ENCODE results near the gene RXRG. TPM values are rescaled to one million over a fixed set of nuclear protein-coding genes. Genes with fewer than 3 reads are reported as not detected.

Gene RXRG
- total and polyA plus RNA-seq, 11 donors = 0.91 to 11.4 (median 2.3) TPM

- no peak for DNase-seq
- intact Hi-C loops (cut with DNase I) = no loop called here
- peaks cover 0 to 46% (median 20%) of the 10 kb centered on the region in 12 donors for H3K4me1 ChIP-seq
- TF ChIP-seq POLR2A (IDR thresholded peaks at IDR 0.05) = no peak
- TF ChIP-seq, protein P1, sequence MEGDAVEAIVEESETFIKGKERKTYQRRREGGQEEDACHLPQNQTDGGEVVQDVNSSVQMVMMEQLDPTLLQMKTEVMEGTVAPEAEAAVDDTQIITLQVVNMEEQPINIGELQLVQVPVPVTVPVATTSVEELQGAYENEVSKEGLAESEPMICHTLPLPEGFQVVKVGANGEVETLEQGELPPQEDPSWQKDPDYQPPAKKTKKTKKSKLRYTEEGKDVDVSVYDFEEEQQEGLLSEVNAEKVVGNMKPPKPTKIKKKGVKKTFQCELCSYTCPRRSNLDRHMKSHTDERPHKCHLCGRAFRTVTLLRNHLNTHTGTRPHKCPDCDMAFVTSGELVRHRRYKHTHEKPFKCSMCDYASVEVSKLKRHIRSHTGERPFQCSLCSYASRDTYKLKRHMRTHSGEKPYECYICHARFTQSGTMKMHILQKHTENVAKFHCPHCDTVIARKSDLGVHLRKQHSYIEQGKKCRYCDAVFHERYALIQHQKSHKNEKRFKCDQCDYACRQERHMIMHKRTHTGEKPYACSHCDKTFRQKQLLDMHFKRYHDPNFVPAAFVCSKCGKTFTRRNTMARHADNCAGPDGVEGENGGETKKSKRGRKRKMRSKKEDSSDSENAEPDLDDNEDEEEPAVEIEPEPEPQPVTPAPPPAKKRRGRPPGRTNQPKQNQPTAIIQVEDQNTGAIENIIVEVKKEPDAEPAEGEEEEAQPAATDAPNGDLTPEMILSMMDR (IDR thresholded peaks at IDR 0.05) = no peak
- no peak for ATAC-seq
- H3K27me3 ChIP-seq = peaks cover 38 to 93% (median 71%) of the 10 kb centered on the region in 9 donors
- H3K36me3 ChIP-seq = no peaks in the 10 kb centered on the region
- no peak overlapping the region for H3K27ac ChIP-seq
- peak overlapping the region; percentile 25 to 60 (median 44) for H3K4me3 ChIP-seq
- WGBS, 4 donors = 3 to 11% (median 4%) methylated on average over 49 to 53 of the region's 53 CpGs
- no peaks in the 10 kb centered on the region for H3K9me3 ChIP-seq
These were observed 89.6 kb downstream of the RXRG start for GRCh38 chr1:165355139-165355976.

GRCh38 chr1:165354739-165355138 lies 90.2 kb downstream of the RXRG start:
- H3K27ac ChIP-seq = no peak overlapping the region
- intact Hi-C loops (cut with DNase I) = no loop called here
- no peak for DNase-seq
- no peak overlapping the region for H3K4me3 ChIP-seq
- no peaks in the 10 kb centered on the region for H3K36me3 ChIP-seq
- H3K27me3 ChIP-seq = peaks cover 43 to 96% (median 76%) of the 10 kb centered on the region in 9 donors
- H3K9me3 ChIP-seq = no peaks in the 10 kb centered on the region
- WGBS, 4 donors = 5 to 13% (median 7%) methylated on average over 10 to 22 of the region's 22 CpGs
- no peak for ATAC-seq
- H3K4me1 ChIP-seq = peaks cover 0 to 46% (median 20%) of the 10 kb centered on the region in 12 donors
- TF ChIP-seq, protein P1 (IDR thresholded peaks at IDR 0.05) = no peak
- TF ChIP-seq POLR2A (IDR thresholded peaks at IDR 0.05) = no peak

DNA sequence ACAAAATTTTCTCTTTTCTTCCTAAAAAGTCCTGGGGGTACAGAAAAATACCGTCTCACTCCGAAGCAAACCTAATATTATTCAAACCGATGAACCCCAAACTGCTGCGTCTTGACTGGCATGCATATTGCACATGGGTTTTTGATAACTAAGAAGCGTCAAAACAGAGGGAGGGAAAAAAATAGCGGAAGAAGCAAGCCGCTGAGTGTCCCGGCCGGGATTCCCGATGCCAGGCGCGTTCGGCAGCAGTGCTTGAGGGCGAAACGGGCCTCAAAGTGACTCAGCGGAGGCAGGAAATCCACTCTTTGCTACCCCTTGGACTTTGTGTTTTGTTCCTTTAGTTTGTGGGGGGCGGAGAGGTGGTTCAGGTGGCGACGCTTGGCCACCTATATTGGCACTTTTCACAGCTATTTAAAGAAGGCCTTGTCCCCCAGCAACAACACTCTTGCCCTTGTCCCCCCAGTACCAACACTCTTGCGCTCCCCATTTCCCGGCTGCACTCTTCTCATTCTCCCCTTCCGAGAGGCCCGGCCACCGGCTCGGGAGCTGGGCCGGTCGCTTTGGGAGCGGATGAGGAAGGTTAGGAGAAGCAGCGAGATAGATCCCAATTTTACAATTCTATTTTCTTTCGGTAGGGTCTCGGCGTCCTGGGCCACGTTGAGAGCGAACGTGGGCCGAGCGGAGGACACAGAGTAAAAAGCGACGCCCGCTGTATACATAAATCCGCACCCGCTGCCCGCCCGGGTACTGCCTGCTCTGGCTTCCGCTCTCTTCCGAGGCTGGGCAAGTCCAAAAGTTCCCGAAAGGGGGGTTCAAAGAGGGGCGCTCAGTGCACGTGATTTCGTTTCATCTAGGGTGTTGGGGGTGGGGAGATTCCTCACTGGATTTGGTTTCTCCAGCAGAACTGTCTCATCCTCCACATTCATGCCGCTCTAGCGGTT lies 90.9 kb downstream of the RXRG start:
- intact Hi-C loops (cut with DNase I) = no loop called here
- no peaks in the 10 kb centered on the region for H3K9me3 ChIP-seq
- WGBS, 4 donors = 5 to 11% (median 7%) methylated on average over 52 of the region's 52 CpGs

More for the DNA sequence above, 90.9 kb downstream of the RXRG start:
- H3K27me3 ChIP-seq = peaks cover 50 to 100% (median 81%) of the 10 kb centered on the region in 9 donors
- DNase-seq (no peak), ATAC-seq (no peak)
- H3K4me3 ChIP-seq = no peak overlapping the region
- H3K4me1 ChIP-seq = peaks cover 0 to 46% (median 20%) of the 10 kb centered on the region in 12 donors
- H3K36me3 ChIP-seq = no peaks in the 10 kb centered on the region
- TF ChIP-seq, protein P1 (IDR thresholded peaks at IDR 0.05) = no peak
- TF ChIP-seq POLR2A (IDR thresholded peaks at IDR 0.05) = no peak
- H3K27ac ChIP-seq = no peak overlapping the region
